GM18951 (cell line): ENCODE data around the gene ANK3.

Experiments
- POLR2A ChIP-seq: IDR thresholded peaks from 4 replicates; pipeline ENCODE4 v1.6.1; 2011; ENCODE audit warnings: mild to moderate bottlenecking; ENCODE audit not compliant: insufficient read length, insufficient read depth; ENCODE audit errors: extremely low read depth
- in situ Hi-C: fragments of 300-500 bp; cut with MboI; formaldehyde crosslinking; loops from one replicate; pipeline ENCODE4 v1.12.0; 2022; ENCODE audit warnings: low sequenced_read_pairs, mixed read lengths, inconsistent platforms; ENCODE audit not compliant: unreplicated experiment

Gene ANK3

GRCh38 chr10:60147576-60148265 is 242.0 kb downstream of the ANK3 start:
- TF ChIP-seq POLR2A = no peak
- in situ Hi-C loops = no loop called here

- no peak for TF ChIP-seq POLR2A
- in situ Hi-C loops = no loop called here
Observed at GRCh38 chr10:60147025-60147424, 242.7 kb downstream of the ANK3 start.

- TF ChIP-seq POLR2A = no peak
- in situ Hi-C loops = no loop called here
Observed at GRCh38 chr10:60144099-60144498, 245.6 kb downstream of the ANK3 start.

GRCh38 chr10:60142736-60143135 is 246.9 kb downstream of the ANK3 start:
- in situ Hi-C loops = no loop called here
- TF ChIP-seq POLR2A = no peak

- in situ Hi-C loops = no loop called here
- no peak for TF ChIP-seq POLR2A
Observed at GRCh38 chr10:60141896-60142559, 247.6 kb downstream of the ANK3 start.

- TF ChIP-seq POLR2A = no peak
- in situ Hi-C loops = no loop called here
Observed at GRCh38 chr10:60140651-60141632, 248.7 kb downstream of the ANK3 start.

GRCh38 chr10:60139798-60140566 is 249.7 kb downstream of the ANK3 start:
- in situ Hi-C loops = no loop called here
- TF ChIP-seq POLR2A = no peak

GRCh38 chr10:60139290-60139689 is 250.4 kb downstream of the ANK3 start:
- in situ Hi-C loops = no loop called here
- TF ChIP-seq POLR2A = no peak

GRCh38 chr10:60138842-60139241 is 250.8 kb downstream of the ANK3 start:
- in situ Hi-C loops = no loop called here
- TF ChIP-seq POLR2A = no peak

GRCh38 chr10:60138026-60138425 is 251.6 kb downstream of the ANK3 start:
- in situ Hi-C loops = no loop called here
- no peak for TF ChIP-seq POLR2A

GRCh38 chr10:60137292-60137992 is 252.2 kb downstream of the ANK3 start:
- no peak for TF ChIP-seq POLR2A
- in situ Hi-C loops = no loop called here

- in situ Hi-C loops = no loop called here
- TF ChIP-seq POLR2A = no peak
Observed at GRCh38 chr10:60135020-60135419, 254.7 kb downstream of the ANK3 start.
